Suprapubic skin (tissue), 3 donors: Measurements from ENCODE around the gene ACBD6.

Source experiments
- POLR2AphosphoS5 ChIP-seq, 3 donors: sonication (generic); formaldehyde crosslinking; IDR thresholded peaks; one replicate each; pipeline ENCODE4 v1.6.1; 2017; ENCODE audit warnings: antibody characterized with exemption in 3 of 3
- TF ChIP-seq, protein P1 (sequence below), 2 donors: fragments of 200-600 bp in 1 of 2; fragments of 450-650 bp in 1 of 2; sonication (generic) in 1 of 2; IDR thresholded peaks; one replicate each; pipeline ENCODE4 v1.5.1; 2016 to 2019; ENCODE audit warnings: antibody characterized with exemption in 2 of 2, mild to moderate bottlenecking in 1 of 2, moderate library complexity in 1 of 2

DNA sequence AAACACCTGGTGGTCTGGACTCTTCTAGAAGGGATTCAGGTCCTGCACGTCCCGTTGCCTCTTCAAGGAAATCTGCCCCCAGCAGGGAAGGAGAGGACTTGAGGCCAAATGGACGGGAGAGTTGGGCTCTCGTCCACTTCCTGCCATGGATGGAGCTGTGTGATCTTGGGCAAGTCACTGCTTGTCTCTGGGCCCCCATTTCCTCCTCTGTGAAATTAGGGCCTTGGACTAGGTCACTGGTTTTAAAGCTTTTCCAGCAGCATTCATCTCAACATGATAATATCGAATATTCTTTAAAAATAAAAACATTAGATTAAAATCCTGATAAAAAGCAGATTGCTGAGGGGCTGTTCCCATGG lies 245.4 kb downstream of the ACBD6 start:
- TF ChIP-seq, protein P1, sequence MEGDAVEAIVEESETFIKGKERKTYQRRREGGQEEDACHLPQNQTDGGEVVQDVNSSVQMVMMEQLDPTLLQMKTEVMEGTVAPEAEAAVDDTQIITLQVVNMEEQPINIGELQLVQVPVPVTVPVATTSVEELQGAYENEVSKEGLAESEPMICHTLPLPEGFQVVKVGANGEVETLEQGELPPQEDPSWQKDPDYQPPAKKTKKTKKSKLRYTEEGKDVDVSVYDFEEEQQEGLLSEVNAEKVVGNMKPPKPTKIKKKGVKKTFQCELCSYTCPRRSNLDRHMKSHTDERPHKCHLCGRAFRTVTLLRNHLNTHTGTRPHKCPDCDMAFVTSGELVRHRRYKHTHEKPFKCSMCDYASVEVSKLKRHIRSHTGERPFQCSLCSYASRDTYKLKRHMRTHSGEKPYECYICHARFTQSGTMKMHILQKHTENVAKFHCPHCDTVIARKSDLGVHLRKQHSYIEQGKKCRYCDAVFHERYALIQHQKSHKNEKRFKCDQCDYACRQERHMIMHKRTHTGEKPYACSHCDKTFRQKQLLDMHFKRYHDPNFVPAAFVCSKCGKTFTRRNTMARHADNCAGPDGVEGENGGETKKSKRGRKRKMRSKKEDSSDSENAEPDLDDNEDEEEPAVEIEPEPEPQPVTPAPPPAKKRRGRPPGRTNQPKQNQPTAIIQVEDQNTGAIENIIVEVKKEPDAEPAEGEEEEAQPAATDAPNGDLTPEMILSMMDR (IDR thresholded peaks at IDR 0.05), result no peak
- TF ChIP-seq POLR2AphosphoS5 (IDR thresholded peaks at IDR 0.05), result no peak
